Caco-2 (cell line): Measurements from ENCODE around the gene KLK7. TPM values are rescaled to one million over a fixed set of nuclear protein-coding genes. Genes with fewer than 3 reads are reported as not detected.
"Not testable (repeated sequence)": the region's sequence is repeated elsewhere in the genome, so short reads cannot be mapped to it uniquely, and the experiment has no call there.

Experiments used
- BruUV-seq: library from RNA; stranded (reverse); fragments of 400-500 nt; replicated peaks from 2 replicates; lab custom pipeline; 2021; lab: Mats Ljungman, UMichigan
- CTCF ChIA-PET: fragments of 300-600 bp; sonication (Branson Sonifier 250); formaldehyde crosslinking; loops from one replicate; lab custom pipeline; 2022; ENCODE audit warnings: antibody characterized with exemption; lab: Charles Lee
- POLR2A ChIA-PET: fragments of 300-600 bp; sonication (Branson Sonifier 250); formaldehyde crosslinking; loops from one replicate; lab custom pipeline; 2022; ENCODE audit warnings: antibody characterized with exemption; lab: Charles Lee
- DNase-seq, 2 experiments: peaks; one replicate each; pipeline versions ENCODE4 v3.0.0 to v3.0.0-alpha.2; 2020 to 2022
- H3K27me3 ChIP-seq: replicated peaks from 2 replicates; pipeline ENCODE4 v1.6.0; 2011; ENCODE audit warnings: low read length; ENCODE audit not compliant: control insufficient read depth, insufficient read depth
- H3K36me3 ChIP-seq: 2 replicates; pipeline ENCODE4 v1.5.1; 2011; ENCODE audit warnings: low read length; ENCODE audit not compliant: control insufficient read depth, insufficient read depth
- H3K4me1 ChIP-seq: fragments of 250-450 bp; sonication (Bioruptor Pico); 2 replicates; pipeline ENCODE4 v1.5.1; 2020; ENCODE audit warnings: mild to moderate bottlenecking
- H3K4me3 ChIP-seq: 2 replicates; pipeline ENCODE4 v1.5.1; 2011; ENCODE audit warnings: low read depth, mild to moderate bottlenecking, control low read depth, low read length
- H3K9me3 ChIP-seq: fragments of 250-450 bp; sonication (Bioruptor Pico); 2 replicates; pipeline ENCODE4 v1.5.1; 2020; ENCODE audit warnings: mild to moderate bottlenecking, moderate library complexity
- H3K27ac Mint-ChIP-seq: one replicate; pipeline ENCODE4 v1.8.0; 2022; ENCODE audit warnings: mixed read lengths; ENCODE audit not compliant: unreplicated experiment
- H3K27me3 Mint-ChIP-seq: one replicate; pipeline ENCODE4 v1.8.0; 2022; ENCODE audit warnings: mixed read lengths; ENCODE audit not compliant: insufficient read depth, unreplicated experiment
- H3K36me3 Mint-ChIP-seq: one replicate; pipeline ENCODE4 v1.8.0; 2022; ENCODE audit warnings: mild to moderate bottlenecking, mixed read lengths; ENCODE audit not compliant: insufficient read depth, unreplicated experiment
- H3K4me1 Mint-ChIP-seq: one replicate; pipeline ENCODE4 v1.8.0; 2022; ENCODE audit warnings: low read depth, mixed read lengths; ENCODE audit not compliant: unreplicated experiment
- H3K4me3 Mint-ChIP-seq: one replicate; pipeline ENCODE4 v1.8.0; 2022; ENCODE audit warnings: mild to moderate bottlenecking, moderate library complexity, mixed read lengths; ENCODE audit not compliant: unreplicated experiment
- H3K9me3 Mint-ChIP-seq: one replicate; pipeline ENCODE4 v1.8.0; 2022; ENCODE audit warnings: mixed read lengths; ENCODE audit not compliant: unreplicated experiment
- intact Hi-C: fragments of 100-400 bp; cut with micrococcal nuclease; formaldehyde crosslinking; loops from one replicate; pipeline ENCODE4 v1.10.0; 2022; ENCODE audit not compliant: unreplicated experiment
- total RNA-seq: library from RNA; stranded (reverse); gene quantifications from 2 replicates; pipeline ENCODE4 v1.2.3, GENCODE V29; 2022
- TF ChIP-seq, protein P1 (sequence below), 2 experiments: fragments of 200-600 bp in 1 of 2; IDR thresholded peaks; 1 replicate in 1 of 2; 2 replicates in 1 of 2; pipeline versions ENCODE4 v1.5.1 to v1.8.0; 2011 to 2022; ENCODE audit warnings: antibody characterized with exemption in 1 of 2, control low read depth in 1 of 2, inconsistent platforms in 1 of 2, low read depth in 1 of 2, low read length in 1 of 2, mild to moderate bottlenecking in 1 of 2, moderate library complexity in 1 of 2; ENCODE audit not compliant: insufficient read depth in 1 of 2, severe bottlenecking in 1 of 2, unreplicated experiment in 1 of 2

The KLK7 gene
- total RNA-seq, 1 experiment from 2014 or later = not detected

DNA sequence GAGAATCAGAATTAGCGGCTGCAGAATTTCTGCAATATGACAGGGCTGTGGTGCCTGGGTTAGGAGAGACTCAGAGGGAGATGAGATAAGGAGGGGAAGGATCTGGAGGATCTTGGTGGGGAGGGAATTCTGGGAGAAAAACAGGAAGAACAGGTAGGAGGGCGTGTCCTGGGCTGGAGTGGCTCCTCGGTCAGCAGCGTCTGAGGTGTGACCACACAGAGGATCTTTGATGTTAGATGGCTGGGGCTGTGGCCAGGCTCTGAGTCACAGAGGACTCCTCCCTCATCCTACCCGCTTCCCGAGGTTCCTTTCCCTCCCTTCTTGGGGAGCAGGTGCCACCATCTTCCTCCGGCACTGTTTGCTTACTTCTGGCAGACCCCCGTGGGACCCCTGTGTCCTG lies 8.0 kb downstream of the KLK7 start:
- Histone ChIP-seq H3K36me3 (no peaks in the 10 kb centered on the region), H3K9me3 (no peaks in the 10 kb centered on the region), H3K4me1 (peaks cover 14% of the 10 kb centered on the region; the same call in 1 of the 2 replicates), H3K27me3 (no peaks in the 10 kb centered on the region), H3K4me3 (no peak overlapping the region)
- no peaks in the 10 kb centered on the region for H3K9me3 Mint-ChIP-seq
- H3K36me3 Mint-ChIP-seq = peaks cover 5% of the 10 kb centered on the region
- peak; percentile 60 to 86 for DNase-seq
- TF ChIP-seq, protein P1, sequence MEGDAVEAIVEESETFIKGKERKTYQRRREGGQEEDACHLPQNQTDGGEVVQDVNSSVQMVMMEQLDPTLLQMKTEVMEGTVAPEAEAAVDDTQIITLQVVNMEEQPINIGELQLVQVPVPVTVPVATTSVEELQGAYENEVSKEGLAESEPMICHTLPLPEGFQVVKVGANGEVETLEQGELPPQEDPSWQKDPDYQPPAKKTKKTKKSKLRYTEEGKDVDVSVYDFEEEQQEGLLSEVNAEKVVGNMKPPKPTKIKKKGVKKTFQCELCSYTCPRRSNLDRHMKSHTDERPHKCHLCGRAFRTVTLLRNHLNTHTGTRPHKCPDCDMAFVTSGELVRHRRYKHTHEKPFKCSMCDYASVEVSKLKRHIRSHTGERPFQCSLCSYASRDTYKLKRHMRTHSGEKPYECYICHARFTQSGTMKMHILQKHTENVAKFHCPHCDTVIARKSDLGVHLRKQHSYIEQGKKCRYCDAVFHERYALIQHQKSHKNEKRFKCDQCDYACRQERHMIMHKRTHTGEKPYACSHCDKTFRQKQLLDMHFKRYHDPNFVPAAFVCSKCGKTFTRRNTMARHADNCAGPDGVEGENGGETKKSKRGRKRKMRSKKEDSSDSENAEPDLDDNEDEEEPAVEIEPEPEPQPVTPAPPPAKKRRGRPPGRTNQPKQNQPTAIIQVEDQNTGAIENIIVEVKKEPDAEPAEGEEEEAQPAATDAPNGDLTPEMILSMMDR (IDR thresholded peaks at IDR 0.05; ENCODE audit: insufficient read depth in 1 of 2, low read depth in 1 of 2, low read length in 1 of 2, severe bottlenecking in 1 of 2, unreplicated experiment in 1 of 2) = no peak
- peaks cover 2% of the 10 kb centered on the region for H3K27me3 Mint-ChIP-seq
- POLR2A ChIA-PET = no interaction called here
- H3K4me1 Mint-ChIP-seq = peaks cover 7% of the 10 kb centered on the region
- peak overlapping the region; percentile 18 for H3K4me3 Mint-ChIP-seq
- H3K27ac Mint-ChIP-seq = peak overlapping the region; percentile 11
- CTCF ChIA-PET = no interaction called here
- no TSS peak for BruUV-seq
- intact Hi-C loops = no loop called here

DNA sequence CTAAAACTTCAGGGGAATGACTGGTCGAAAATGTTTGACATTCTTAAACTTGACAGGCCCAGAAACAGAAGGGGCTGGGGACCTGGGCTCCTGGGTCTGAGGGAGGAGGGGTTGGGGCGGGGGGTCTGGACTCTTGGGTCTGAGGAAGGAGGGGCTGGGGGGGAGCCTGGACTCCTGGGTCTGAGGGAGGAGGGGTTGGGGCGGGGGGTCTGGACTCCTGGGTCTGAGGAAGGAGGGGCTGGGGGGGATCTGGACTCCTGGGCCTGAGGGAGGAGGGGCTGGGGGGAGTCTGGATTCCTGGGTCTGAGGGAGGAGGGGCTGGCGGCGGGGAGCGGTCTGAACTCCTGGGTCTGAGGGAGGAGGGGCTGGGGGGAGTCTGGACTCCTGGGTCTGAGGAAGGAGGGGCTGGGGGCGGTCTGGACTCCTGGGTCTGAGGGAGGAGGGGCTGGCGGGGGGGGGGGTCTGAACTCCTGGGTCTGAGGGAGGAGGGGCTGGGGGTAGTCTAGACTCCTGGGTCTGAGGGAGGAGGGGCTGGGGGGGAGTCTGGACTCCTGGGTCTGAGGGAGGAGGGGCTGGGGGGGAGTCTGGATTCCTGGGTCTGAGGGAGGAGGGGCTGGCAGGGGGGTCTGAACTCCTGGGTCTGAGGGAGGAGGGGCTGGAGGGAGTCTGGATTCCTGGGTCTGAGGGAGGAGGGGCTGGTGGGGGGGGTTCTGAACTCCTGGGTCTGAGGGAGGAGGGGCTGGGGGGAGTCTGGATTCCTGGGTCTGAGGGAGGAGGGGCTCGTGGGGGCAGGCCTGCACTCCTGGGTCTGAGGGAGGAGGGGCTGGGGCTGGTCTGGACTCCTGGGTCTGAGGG lies 8.8 kb downstream of the KLK7 start:
- no peaks in the 10 kb centered on the region for H3K9me3 ChIP-seq
- Mint-ChIP-seq H3K36me3 (peaks cover 5% of the 10 kb centered on the region), H3K9me3 (no peaks in the 10 kb centered on the region), H3K27ac (no peak overlapping the region), H3K4me3 (no peak overlapping the region), H3K27me3 (no peaks in the 10 kb centered on the region), H3K4me1 (peaks cover 7% of the 10 kb centered on the region)
- DNase-seq = no peak
- intact Hi-C loops = no loop called here
- BruUV-seq = no TSS peak
- H3K27me3 ChIP-seq = no peaks in the 10 kb centered on the region
- H3K4me1 ChIP-seq = peaks cover 14% of the 10 kb centered on the region; the same call in 1 of the 2 replicates
- ChIA-PET CTCF (no interaction called here), POLR2A (no interaction called here)
- TF ChIP-seq, protein P1 (IDR thresholded peaks at IDR 0.05; ENCODE audit: insufficient read depth in 1 of 2, low read depth in 1 of 2, low read length in 1 of 2, severe bottlenecking in 1 of 2, unreplicated experiment in 1 of 2) = no peak
- H3K4me3 ChIP-seq = no peak overlapping the region
- no peaks in the 10 kb centered on the region for H3K36me3 ChIP-seq

DNA sequence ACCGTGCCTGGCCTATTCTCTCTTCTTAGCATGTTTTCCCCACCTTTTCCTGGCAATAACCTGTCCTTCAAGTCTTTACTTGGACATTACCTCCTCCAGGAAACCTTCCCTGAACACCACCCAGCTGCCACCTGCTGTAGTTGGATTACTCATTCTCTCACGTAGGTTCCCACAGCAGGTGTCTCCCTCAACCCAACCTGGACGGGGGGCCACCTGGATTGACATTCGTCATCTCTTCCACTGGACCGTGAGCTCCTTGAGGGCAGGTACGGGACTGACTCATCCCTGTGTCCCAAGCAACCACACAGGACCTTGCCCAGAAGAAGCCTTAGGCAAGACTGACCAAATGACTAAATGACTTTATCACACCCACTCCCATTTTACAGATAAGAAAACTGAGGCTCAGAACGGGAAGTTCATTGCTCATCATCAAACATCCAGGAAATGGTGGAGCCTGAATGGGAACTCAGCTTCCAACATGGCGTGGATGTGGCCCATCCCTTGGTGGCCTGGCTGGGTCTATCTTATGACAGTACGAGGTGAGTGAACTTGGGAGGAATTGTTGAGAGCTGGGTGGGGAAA lies 10.8 kb downstream of the KLK7 start:
- Mint-ChIP-seq H3K4me1 (peaks cover 7% of the 10 kb centered on the region), H3K9me3 (no peaks in the 10 kb centered on the region), H3K27ac (no peak overlapping the region), H3K36me3 (peaks cover 5% of the 10 kb centered on the region), H3K27me3 (no peaks in the 10 kb centered on the region), H3K4me3 (no peak overlapping the region)
- no peaks in the 10 kb centered on the region for H3K9me3 ChIP-seq
- no peaks in the 10 kb centered on the region for H3K36me3 ChIP-seq
- DNase-seq = no peak
- BruUV-seq = no TSS peak
- H3K4me1 ChIP-seq = peaks cover 23% of the 10 kb centered on the region
- TF ChIP-seq, protein P1 (IDR thresholded peaks at IDR 0.05; ENCODE audit: insufficient read depth in 1 of 2, low read depth in 1 of 2, low read length in 1 of 2, severe bottlenecking in 1 of 2, unreplicated experiment in 1 of 2) = no peak
- POLR2A ChIA-PET = no interaction called here
- no peaks in the 10 kb centered on the region for H3K27me3 ChIP-seq
- H3K4me3 ChIP-seq = no peak overlapping the region
- CTCF ChIA-PET = no interaction called here
- intact Hi-C loops = no loop called here

DNA sequence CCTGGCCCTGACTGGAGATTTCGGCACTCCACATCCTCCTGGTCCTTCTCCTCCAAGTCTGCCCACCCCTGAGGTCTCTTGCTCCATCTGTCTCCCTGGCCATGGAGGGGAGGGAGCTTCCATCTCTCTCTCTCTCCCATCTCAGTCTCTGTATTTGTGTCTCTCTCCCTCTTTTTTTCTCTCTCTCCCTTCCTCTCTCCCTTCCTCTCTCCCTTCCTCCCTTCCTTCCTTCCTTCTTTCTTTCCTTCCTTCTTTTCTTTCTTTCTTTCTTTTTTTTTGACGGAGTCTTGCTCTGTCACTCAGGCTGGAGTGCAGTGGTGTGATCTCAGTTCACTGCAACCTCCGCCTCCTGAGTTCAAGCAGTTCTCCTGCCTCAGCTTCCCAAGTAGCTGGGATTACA lies 13.9 kb downstream of the KLK7 start:
- CTCF ChIA-PET = interaction anchor here (0.7 kb wide), 1 partner anchor 291 kb away, joined by 5 read pairs; no protein-coding TSS in a partner anchor
- intact Hi-C loops, H3K4me3 Mint-ChIP-seq, H3K36me3 Mint-ChIP-seq, H3K27me3 Mint-ChIP-seq, BruUV-seq, H3K4me1 Mint-ChIP-seq, H3K9me3 Mint-ChIP-seq, H3K9me3 ChIP-seq, H3K27ac Mint-ChIP-seq, POLR2A ChIA-PET, H3K4me3 ChIP-seq, DNase-seq, H3K36me3 ChIP-seq, H3K27me3 ChIP-seq: not testable (repeated sequence)
- H3K4me1 ChIP-seq = peaks cover 11% of the 10 kb centered on the region; the same call in 1 of the 2 replicates
